ENCODE results near the gene AMN.

- TF ChIP-seq CTCF (IDR thresholded peaks at IDR 0.05) (no peak), POLR2A (IDR thresholded peaks at IDR 0.05) (no peak), EP300 (IDR thresholded peaks at IDR 0.05) (no peak)
Observed at GRCh38 chr14:102954081-102954789, 31.8 kb downstream of the AMN start.
